ENCODE results near the gene FCN2.

FCN2 gene

DNA sequence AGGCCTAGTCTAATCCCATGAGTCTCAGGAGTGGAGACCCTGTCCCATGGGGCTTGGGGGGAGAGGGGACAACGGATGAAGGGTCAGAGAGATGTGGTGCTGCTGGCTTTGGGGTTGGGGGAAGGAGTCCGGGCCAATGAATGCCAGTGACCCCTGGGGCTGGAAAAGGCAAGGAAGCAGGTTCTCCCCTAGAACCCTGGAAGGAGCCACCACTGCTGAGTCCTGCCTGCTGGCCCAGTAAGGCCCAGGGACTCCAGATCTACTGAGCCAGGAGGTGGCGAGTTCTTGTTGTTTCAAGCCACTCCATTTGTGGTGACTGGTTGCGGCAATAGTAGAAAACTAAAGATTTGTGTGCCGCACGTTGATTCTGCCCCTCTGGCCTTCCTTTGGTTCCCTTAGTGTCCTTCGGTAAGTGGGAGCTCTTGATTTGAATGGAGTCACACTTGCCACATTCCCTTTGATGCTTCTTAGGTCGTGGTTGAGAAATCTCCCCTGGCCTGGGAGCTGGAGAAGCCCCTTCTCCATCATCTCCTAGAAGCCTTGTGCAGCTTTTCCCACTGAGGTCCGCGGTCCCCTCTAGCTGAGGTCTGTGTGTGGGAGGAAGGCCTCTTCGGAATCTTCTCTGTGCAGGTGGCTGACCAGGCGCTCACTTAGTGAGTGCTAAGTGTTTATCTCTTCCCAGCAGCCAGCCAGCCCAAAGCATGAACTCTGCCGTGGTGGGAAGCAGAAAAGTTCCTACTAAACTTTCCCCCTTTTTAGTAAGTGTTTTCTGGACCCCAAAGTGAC lies 28.1 kb downstream of the FCN2 start:
- DNase-seq (ENCODE audit: low read depth in 2 of 3, low spot score in 2 of 3): no peak

DNA sequence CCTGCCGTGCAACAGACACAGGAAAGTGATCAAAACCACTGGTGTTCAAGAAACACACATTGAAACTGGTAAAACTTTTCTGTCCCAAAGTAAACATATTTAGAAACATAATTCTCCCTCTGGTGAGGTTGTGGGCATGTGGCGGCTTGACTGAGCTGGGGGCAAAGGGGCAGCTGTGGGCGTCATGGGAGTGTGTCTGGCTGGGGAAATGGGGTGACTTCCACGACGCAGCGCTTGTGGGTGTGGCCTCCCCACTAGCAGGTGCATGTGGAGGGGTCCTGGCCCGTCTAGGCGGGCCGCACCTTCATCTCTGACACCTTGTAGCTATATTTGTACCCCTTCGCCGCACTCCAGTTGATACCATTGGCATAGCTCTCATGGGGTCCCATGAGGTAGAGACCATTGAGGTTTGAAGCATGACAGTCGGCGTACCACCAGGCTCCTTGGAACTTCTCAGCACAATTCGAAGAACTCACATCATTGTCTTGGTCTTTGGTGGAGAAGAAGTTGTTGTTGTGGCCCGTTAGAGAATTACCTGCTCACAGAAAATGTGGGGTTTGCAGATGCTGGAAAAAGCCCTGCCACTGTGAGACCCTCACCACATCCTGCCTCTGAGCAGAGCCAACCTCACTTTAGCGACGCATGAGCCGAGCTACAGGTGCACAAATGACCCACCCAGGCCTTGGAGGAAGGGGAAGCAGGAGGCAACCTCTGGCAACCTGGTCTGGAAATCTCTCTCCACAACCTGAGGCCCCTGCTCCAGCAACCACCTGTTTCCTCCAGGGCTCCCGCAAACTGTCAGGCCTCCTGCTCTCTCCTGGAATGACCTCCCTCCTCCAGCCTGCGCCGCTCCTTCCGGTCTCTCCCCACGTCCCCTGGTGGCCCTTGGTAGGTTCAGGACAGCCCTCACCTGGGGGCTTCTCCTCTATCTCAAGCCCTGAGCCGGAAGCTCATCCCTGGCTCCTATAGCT lies 29.2 kb downstream of the FCN2 start:
- DNase-seq (ENCODE audit: low read depth in 2 of 3, low spot score in 2 of 3): no peak

DNA sequence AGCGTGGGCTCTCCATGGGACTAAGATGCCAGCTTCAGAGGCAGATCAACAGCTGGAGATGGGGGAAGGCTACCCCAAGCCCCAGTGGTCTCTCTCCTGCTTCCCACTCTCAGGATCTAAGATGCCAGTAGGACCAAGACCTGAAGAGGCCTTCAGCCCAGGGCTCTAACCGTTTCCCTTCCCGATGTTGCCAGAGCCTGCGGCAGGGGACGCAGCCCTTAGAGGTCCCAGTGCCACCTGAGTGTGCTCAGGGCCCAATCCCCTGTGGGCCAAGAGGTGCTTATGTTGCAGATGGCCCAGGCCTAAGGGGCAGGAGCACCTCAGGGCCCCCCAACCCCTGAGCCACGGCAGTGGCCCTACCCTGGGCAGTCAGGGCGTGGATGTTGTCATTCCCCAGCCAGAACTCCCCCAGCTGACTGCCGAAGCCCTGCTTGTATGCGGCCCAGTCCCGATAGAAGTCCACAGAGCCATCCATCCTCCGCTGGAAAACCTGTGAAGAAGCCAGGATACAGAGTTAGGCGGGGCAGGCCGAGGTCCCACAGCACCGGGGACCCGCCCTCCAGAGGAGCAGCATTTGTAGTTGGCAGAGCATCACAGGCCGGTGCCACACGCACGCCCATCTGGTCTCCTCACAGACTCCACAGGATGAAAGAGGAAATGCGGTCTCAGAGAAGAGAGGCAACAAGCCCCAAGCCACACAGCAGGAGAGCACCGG lies 31.7 kb downstream of the FCN2 start:
- DNase-seq (ENCODE audit: low read depth in 2 of 3, low spot score in 2 of 3): no peak

DNA sequence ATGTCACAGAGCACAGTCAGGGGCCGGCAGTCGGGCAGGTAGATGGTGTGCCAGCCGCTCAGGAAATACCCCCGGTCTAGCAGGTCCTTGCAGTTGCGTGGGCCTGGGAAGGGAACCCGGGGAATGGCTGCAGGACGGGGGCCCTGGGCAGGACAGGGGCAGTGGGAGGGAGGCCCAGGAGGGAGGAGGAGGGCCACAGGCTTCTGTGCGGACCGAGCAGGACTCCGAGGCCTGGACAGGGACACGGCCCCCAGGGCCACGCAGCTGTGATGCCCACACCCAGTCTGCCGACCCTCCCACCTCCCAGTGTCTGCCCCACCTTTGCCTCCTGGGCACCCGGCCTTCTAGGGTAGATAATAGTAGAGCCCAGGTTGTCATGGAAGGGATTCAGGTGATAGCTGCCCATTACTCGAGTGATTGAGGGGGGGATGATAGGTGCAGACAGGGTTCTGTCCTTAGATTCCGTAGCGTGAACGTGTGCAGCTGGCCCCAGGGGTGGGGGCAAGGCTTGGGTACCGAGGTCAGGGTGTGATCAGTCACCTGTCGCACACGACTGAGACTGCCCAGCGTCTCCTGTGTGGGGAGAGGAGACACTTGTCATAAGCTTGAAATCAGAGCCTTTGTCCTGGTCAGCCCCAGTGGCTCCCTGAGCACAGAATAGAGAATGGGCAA lies 32.6 kb downstream of the FCN2 start:
- no peak for DNase-seq (ENCODE audit: low read depth in 2 of 3, low spot score in 2 of 3)

DNA sequence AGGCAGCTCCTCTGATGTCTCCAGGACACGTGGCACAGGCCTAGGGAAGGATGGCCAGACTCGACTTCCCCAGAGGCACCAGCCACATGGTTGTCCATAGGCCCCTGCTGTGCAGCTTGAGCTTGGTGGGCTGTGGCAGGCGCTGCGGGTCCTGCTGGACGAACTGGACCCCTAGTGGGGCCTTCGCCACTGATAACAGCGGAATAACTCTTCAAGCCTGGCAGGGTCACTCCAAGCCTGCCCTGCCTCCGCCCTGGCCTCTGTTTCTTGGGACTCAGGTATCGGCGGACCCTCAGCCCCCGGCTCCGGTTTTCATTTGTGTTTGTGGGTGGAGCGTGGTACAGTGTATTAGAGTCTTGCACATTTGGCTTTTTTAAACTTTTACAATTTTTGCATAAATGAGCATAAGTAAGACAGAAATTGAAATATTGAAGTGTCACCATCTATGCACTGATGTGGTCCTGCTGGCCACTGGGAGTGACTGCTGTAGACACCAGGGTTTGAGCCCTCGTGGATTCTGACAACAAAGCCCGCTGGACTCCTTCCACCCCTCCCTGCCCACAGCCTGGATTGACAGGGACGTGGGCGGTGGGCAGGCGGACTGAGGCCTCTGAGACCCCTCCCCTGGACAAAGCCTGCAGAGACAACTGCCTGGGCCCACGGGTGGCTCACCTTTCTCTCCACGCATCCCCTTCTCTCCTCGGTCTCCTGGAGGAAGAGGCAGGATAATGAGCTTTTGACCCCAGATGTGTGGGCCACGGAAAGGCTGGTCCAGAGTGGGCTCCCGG lies 33.3 kb downstream of the FCN2 start:
- DNase-seq (ENCODE audit: low read depth in 2 of 3, low spot score in 2 of 3): no peak

DNA sequence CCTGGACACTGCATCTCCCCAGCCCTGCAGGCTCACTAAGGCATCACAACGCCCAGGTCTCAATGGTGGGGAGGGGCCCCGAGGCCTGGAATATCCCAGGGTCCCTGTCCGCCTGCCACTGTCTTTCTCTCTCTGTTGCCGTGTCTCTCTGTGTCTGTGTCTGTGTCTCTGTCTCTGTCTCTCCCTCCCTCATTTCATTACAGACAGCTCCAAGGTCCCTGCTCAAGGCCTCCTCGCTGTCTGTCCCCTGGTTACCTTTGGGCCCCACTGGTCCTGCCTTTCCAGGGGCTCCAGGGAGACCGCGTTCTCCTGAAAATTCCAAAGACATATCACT lies 33.9 kb downstream of the FCN2 start:
- no peak for DNase-seq (ENCODE audit: low read depth in 2 of 3, low spot score in 2 of 3)

DNA sequence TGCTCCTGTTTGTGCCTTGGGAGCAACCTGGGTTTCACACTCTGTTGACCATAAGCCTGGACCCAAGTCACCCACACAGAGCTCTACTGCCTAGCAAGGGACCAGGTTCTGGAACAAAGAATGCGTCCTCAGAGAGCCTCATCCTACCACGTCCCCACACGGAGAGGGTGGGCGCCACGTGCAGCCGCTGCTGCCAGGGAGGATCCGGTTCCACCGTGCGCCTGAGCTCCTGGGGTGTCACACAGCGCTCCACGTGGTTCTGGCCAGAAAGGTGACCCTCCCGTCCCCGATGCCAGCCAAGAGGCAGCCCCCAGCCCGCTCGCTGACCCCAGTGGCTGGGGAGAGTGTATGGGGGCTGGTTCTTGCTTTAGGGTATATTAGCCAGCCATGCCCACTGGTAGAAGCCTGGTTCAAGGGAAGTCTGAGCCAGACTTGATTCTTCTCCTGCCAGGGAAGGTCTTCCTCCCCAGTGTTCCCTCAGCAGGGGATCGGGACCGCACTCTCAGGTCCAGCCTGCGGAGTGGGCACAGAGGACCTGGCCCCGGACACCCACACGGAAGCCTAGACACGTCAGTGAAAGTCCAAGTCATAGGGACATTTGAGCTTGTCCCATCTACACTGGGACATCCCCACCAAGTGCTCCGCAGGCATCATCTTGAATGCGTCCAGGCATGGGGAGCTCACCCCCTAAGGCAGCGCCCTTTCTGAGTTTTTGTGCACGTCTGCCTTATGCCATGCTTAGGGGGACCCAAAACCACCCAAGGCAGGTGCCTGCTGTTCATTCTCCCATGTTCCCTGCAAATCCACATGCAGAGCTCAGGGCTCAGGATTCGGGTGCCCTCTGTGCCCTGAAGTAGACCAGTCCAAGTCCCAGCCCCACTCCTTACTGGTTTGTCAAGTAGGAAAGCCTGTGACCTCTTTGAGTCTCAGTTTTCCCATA lies 34.7 kb downstream of the FCN2 start:
- DNase-seq (ENCODE audit: low read depth in 2 of 3, low spot score in 2 of 3): no peak

DNA sequence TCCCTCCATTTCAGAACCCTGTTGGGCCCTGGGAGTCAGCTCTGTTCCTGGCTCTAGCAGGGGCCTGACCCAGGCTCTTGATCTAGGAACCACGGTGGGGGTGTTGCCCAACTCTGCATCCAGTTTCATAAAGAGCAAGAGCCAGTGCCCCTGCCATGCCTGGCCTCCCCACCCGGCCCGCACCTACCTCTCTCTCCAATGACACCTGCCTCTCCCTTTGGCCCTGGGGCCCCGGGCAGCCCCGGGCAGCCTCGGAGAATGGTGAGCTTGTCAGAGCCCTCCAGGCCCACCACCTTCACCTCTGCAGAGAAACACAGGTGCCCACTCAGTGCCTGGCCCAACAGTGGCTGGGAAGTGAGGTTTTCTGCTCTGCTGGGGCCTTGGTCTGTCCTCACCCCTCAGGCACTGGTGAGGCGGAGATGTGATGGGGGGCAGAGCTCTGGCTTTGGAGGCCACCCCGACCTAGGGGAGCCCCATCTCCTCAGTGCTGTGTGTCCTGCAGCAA lies 35.6 kb downstream of the FCN2 start:
- DNase-seq (ENCODE audit: low read depth in 2 of 3, low spot score in 2 of 3): no peak

DNA sequence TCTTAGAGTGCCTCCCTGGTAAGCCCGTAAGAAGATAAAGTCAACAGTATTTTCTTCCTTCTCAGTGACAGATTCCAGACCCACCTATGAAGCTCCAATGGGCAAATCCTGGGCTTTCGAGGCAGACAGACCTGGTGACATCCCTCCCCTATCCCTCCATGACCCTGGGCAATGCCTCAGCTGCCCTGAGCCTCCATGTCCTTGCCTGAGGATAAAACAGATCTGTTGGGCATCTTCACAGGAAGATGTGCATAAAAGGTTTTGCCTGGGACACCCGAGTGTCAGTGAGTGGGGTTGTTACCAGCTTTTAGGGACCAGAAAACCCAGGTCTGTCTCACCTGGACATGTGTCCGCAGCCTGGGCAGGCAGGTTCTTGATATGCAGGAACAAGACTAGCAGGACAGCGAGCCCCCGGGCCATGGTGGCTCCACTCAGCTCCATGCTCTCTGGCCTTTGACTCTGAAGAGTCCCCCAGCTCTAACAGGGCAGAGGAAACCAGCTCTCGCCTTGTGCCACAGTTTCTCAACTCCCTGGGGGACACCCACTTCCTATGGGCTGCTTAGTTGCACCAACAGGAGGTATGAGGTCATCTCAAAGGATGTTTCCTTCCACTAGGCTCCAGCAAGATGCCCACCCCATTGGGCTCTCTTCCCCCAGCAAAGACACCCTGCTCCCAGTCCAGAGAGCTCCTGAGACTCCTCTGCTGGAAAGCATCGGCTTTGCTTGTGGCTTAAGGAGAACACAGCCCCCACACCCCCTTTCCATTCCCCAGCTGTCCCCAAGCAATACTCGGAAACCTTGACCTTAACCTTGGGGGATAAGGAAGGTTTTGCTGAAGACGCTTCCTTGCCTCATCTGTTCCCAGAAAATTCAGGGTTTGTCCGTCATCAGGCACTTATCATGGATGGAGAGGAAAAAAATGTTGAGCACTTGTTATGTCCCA lies 37.1 kb downstream of the FCN2 start, which contains the start of gene FCN1:
Gene FCN1 (minus strand): TSS at position 482 of the 943 bp plus-strand sequence. CDS start 41 bp downstream, at position 441.
- no peak for DNase-seq (ENCODE audit: low read depth in 2 of 3, low spot score in 2 of 3)

DNA sequence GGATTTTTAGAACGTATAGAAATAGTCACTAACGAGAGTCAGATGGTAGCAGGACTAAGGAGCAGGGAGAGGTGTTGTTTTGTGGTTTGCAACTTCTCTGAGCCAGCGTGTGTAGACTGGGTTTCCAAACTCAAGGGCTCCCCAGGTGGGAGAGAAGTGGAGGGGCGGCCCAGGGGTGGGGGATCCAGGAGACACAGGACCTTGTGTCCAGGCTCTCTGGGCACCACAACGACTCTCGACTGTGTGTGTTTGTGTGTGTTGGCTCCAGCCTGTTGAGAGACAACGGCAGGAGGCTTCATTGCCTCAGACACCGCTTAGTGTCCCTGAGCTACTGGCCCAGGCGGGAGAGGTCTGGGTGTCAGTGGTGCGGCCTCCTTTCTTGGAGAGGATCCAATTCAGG lies 38.0 kb downstream of the FCN2 start:
- no peak for DNase-seq (ENCODE audit: low read depth in 2 of 3, low spot score in 2 of 3)

DNA sequence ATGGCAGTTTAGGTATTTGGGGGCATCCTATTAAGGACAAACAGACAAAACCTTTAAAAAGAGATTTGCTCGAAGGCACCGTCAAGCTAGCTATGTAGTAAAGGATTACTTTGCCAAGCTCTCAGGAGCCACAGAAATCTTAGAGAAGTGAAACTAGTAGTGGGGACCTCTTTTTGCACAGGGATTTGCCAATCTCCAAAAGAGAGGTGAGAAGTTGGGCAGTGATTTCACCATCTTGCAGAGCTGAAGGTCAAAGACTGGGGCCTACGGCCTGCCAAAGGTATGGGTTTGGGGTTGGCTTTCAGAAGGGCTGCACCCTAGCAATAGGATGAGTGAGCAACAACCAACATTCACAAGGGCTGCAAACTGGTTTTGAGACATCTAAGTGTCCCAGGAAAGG lies 38.7 kb downstream of the FCN2 start:
- no peak for DNase-seq (ENCODE audit: low read depth in 2 of 3, low spot score in 2 of 3)

DNA sequence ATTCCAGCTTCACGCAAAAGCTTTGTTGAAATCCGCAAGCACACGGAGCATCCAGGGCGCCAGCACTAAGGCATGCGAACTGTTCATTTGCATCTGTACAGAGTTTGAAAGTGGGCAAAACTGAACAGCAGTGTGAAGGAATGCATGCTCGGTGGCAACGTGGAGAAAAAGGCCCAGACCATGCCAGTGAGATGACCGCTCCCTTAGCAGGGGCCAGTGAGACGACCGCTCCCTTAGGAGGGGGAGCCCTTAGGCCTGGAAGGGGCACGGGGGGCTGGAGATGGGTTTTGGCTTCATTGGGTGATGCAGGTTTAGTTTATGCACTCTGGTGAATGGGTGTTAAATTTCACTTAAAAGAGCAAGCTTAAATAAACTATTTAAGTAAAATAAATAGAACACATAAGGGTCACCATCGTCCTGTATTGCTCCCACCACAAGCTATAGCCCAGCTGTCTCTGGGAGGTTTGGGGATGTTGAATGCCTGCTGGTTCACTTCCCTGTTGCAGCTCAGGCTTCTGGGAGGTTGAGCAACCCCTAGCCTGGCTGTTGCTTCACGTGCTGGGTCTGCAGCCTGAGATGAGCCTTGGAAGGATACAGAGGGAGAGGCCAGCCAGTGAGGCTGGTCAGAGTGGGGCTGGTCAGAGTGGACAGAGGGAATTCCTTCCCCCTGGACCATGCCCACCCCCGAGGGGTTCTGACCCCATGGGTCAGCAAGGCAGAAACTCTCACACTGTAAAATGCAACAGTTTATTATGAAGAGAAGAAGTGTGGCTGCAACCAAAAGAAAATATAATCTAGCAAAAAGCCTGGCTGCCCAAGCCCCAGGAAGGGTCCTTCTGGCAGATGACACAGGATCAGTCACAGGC lies 41.7 kb downstream of the FCN2 start:
- no peak for DNase-seq (ENCODE audit: low read depth in 2 of 3, low spot score in 2 of 3)

DNA sequence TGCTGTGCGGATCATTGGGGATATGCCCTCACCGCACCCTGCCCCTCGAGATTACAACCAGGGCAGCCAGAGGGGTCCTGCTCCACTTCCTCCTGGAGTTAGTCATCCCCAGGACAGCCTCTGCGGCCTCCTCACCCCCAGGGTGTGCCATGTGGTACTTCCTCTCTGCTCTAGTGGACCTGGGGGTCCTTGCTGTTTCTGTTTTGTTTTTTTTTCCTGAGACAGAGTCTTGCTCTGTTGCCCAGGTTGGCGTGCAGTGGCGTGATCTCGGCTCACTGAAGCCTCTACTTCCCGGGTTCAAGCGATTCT lies 42.3 kb downstream of the FCN2 start:
- no peak for DNase-seq (ENCODE audit: low read depth in 2 of 3, low spot score in 2 of 3)

DNA sequence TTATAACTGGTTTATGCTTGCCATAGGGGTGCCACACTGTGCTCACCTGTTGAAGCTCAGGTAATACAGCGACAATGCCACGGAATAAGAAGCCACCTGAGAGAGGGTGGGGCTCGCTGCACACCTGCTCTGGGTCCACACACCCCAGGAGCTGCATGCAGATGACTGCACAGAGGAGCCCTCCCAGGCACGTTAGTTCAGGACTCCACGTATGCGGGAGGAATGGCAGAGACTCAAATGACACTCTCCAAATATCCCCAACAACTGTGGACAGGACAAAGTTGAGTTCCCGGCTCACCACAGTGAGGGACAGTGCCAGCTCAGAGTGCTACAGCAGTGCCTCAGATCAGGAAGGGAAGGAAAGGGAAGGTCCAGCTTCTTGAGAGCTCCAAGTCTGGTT lies 42.9 kb downstream of the FCN2 start:
- DNase-seq (ENCODE audit: low read depth in 2 of 3, low spot score in 2 of 3): no peak

DNA sequence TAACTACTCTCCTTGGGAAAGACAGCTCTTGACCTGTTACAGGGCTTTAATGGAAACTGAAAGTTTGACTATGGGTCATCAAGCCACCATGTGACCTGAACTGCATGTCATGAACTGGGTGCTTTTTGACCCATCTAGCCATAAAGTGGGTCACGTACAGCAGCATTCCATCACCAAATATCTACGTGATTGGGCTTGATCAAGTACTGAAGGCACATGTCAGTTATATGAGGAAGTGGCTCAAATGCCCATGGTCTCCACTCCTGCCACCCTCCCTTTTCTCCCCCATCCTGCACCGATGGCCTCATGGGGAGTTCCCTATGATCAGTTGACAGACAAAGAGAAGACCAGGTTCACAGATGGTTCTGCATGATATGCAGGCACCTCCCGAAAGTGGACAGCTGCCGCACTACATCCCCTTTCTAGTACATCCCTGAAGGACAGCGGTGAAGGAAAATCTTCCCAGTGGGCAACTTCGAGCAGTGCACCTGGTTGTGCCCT lies 44.5 kb downstream of the FCN2 start:
- DNase-seq (ENCODE audit: low read depth in 2 of 3, low spot score in 2 of 3): no peak

DNA sequence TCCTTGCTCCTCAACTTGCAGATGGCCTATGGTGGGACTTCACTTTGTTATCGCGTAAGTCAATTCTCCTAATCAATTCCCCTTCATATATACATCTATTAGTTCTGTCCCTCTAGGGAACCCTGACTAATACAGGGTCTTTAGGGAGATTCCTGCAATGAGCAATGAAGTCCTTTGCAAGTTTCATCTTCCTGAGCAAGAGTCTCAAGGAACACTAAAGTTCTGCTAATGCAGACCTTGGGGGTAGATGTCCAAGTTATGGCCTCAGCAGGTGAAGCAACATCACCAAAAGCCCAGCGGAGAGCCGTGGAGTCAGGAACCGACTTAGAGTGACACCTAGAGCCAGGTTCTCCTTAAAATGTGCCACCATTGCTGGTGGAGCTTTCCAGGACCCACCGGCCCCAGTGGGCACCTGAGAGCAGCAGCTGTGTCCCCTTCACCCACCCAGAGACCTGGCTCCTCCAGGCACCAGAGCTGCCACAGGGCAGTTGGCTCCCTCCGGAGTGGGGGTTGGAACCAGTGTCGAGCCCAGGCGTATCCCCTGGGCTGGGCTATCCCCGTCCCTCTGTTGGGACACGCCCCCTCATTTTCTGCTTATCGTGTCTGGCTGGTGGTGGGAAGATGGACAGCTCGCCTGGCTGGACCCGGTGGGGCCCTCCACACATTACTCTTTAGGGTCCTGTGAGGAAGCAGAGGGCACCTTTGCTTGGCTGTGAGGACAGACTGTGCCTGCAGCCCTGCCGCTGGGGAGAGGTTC lies 48.0 kb downstream of the FCN2 start:
- no peak for DNase-seq (ENCODE audit: low read depth in 2 of 3, low spot score in 2 of 3)
